WERI-Rb-1 (cell line): ENCODE results near the gene DENND2C.

Source experiments
- DNase-seq: peaks from one replicate; pipeline ENCODE4 v3.0.0-alpha.2; 2020
- H3K27ac ChIP-seq: fragments of 250-450 bp; sonication (Bioruptor Pico); 2 replicates; pipeline ENCODE4 v1.5.1; 2020; ENCODE audit warnings: mild to moderate bottlenecking, moderate library complexity
- H3K27me3 ChIP-seq: fragments of 250-450 bp; sonication (Bioruptor Pico); 2 replicates; pipeline ENCODE4 v1.5.1; 2021; ENCODE audit warnings: mild to moderate bottlenecking, low read depth, moderate library complexity; ENCODE audit not compliant: insufficient read depth, severe bottlenecking
- H3K36me3 ChIP-seq: fragments of 250-450 bp; sonication (Bioruptor Pico); 2 replicates; pipeline ENCODE4 v1.5.1; 2020; ENCODE audit warnings: mild to moderate bottlenecking, moderate library complexity
- H3K4me3 ChIP-seq: 2 replicates; pipeline ENCODE4 v1.5.1; 2011; ENCODE audit warnings: low read depth, mild to moderate bottlenecking, control low read depth, low read length
- H3K9me3 ChIP-seq: fragments of 250-450 bp; sonication (Bioruptor Pico); 2 replicates; pipeline ENCODE4 v1.5.1; 2021; ENCODE audit warnings: mild to moderate bottlenecking, moderate library complexity; ENCODE audit not compliant: severe bottlenecking
- TF ChIP-seq, protein P1 (sequence below): IDR thresholded peaks from 2 replicates; pipeline ENCODE4 v1.5.1; 2011; ENCODE audit warnings: low read depth, mild to moderate bottlenecking, control low read depth, inconsistent platforms, low read length

Gene DENND2C

DNA sequence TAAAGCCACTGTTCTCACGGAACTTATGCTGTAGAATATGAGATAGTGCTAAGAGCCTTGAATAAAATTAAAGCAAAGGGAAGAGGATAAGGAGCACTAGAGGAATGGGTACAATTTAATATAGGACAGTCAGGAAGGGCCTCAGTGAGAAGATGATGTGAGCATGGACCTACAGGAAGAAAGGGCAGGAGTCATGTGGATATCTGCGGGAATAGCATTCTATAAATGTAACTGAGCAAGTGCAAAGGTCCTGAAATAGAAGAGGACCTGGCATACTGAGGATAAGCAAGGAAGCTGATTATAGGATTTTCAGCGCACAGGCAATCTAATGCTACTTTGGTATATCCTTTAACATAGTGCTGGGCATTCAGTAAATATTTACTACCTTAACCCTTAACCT, 75.8 kb downstream of the DENND2C start:
- Histone ChIP-seq H3K9me3 (no peaks in the 10 kb centered on the region), H3K27me3 (no peaks in the 10 kb centered on the region), H3K4me3 (no peak overlapping the region), H3K27ac (no peak overlapping the region), H3K36me3 (no peaks in the 10 kb centered on the region)
- DNase-seq = no peak
- TF ChIP-seq, protein P1, sequence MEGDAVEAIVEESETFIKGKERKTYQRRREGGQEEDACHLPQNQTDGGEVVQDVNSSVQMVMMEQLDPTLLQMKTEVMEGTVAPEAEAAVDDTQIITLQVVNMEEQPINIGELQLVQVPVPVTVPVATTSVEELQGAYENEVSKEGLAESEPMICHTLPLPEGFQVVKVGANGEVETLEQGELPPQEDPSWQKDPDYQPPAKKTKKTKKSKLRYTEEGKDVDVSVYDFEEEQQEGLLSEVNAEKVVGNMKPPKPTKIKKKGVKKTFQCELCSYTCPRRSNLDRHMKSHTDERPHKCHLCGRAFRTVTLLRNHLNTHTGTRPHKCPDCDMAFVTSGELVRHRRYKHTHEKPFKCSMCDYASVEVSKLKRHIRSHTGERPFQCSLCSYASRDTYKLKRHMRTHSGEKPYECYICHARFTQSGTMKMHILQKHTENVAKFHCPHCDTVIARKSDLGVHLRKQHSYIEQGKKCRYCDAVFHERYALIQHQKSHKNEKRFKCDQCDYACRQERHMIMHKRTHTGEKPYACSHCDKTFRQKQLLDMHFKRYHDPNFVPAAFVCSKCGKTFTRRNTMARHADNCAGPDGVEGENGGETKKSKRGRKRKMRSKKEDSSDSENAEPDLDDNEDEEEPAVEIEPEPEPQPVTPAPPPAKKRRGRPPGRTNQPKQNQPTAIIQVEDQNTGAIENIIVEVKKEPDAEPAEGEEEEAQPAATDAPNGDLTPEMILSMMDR = no peak

DNA sequence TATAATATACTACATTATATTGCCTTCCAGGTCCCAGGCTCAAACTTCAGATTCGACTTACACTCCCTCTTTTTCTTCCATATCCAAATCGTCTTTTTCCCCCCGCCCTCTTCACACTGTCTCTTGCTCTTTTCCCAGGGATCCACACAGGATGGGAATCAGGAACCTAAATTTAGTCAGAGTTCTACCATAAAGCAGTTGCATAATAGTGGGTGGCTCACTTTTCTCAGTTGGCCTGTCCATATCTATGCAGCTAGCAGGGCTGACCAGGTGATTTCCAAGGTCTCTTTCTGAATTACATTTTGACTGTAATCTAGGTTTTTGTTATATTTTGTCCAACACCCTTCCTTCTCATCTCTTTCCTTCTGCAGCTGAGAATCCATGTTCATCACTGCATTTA, 80.7 kb downstream of the DENND2C start:
- TF ChIP-seq, protein P1 = no peak
- Histone ChIP-seq H3K27ac (no peak overlapping the region), H3K4me3 (no peak overlapping the region), H3K27me3 (no peaks in the 10 kb centered on the region), H3K36me3 (no peaks in the 10 kb centered on the region), H3K9me3 (no peaks in the 10 kb centered on the region)
- no peak for DNase-seq

DNA sequence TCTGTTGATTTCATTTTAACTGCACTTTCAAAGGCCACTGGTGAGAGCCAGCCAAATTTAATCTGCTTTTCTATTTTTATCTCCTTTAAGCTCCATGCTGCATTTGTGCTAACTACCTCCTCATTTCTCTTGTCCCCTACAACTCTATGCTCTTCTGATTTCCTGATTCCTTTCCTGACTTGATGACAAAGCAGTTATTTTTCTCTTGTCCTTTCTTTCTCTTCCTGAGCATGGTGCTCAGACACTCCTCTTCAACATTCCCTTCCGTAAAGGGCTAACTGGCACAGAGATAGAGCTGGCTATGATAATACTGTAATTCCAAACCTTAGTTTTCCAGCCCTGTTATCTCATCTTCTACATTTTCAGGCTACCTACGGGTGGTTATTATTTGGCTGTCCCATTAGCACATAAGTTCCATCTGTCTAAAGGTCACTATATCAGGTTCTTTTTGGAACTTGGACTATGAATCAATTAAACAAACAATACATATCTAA, 81.6 kb downstream of the DENND2C start:
- DNase-seq = no peak
- 0 out of 2 replicates have a peak overlapping the region, but pooled peaks have one; percentile 23 for H3K27ac ChIP-seq
- no peaks in the 10 kb centered on the region for H3K36me3 ChIP-seq
- no peak overlapping the region for H3K4me3 ChIP-seq
- H3K9me3 ChIP-seq = no peaks in the 10 kb centered on the region
- no peaks in the 10 kb centered on the region for H3K27me3 ChIP-seq
- TF ChIP-seq, protein P1 = no peak

DNA sequence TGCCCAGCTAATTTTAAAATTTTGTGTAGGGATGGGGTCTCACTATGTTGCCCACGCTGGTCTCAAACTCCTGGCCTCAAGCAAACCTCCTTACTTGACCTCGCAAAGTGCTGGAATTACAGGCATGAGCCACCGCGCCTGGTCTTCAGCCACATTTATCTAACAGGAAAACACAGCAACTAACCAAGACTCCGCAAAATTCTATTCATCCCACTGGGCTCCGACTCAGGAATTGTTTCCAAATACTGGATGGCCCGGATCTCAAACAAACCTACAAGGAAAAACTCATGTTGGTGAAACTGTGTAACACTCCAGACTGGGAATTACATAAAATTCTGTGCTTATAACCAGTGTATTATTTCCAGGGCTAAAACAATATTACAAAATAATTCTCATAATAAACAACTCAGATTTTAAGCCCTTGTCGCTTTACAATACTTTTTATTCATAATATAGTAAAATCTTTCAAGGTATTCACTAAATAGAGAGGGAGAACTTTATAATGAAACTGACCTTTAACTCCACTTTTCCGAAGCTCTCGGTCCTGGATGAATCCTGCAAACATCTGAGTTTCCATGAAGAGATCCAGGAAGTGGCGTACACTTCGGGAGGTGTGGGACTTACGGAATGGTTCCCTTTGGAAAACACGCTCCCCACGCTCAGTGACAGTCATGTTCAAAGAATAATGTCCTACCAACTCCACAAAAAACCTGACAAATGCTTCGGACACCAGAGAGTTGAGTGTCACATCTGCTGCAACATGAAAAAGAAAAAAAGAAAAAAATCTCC, 82.5 kb downstream of the DENND2C start:
- Histone ChIP-seq H3K36me3 (no peaks in the 10 kb centered on the region), H3K27ac (no peak overlapping the region)

DNA sequence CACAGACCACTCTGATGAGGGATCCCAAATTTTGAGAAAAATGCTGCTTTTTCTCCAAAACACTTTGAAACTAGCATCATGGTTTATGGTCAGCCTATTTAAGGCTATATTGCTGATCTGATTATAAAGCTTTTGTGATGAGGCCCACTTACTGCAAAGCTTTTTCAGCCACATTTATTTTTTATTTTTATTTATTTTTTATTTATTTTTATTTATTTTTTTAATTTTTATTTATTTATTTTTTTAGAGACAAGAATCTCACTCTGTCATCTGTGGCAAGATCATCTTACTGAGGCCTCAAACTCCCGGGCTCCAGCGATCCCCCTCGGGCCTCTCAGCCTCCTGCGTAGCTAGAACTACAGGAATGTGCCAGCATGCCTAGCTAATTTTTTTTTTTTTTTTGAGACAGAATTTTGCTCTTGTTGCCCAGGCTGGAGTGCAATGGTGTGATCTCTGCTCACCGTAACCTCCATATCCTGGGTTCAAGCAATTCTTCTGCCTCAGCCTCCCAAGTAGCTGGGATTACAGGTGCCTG, 83.3 kb downstream of the DENND2C start:
- Histone ChIP-seq H3K27me3 (no peaks in the 10 kb centered on the region), H3K27ac (no peak overlapping the region)
- TF ChIP-seq, protein P1 = no peak

More for the DNA sequence above, 82.5 kb downstream of the DENND2C start:
- no peaks in the 10 kb centered on the region for H3K9me3 ChIP-seq
- TF ChIP-seq, protein P1 = no peak
- H3K27me3 ChIP-seq = no peaks in the 10 kb centered on the region
- DNase-seq = no peak
- H3K4me3 ChIP-seq = no peak overlapping the region

More for the DNA sequence above, 83.3 kb downstream of the DENND2C start:
- H3K9me3 ChIP-seq = no peaks in the 10 kb centered on the region
- H3K36me3 ChIP-seq = no peaks in the 10 kb centered on the region
- no peak for DNase-seq
- no peak overlapping the region for H3K4me3 ChIP-seq
